ENCODE data around the gene BGN. TPM values are rescaled to one million over a fixed set of nuclear protein-coding genes. Genes with fewer than 3 reads are reported as not detected.

BGN gene
- total and polyA plus RNA-seq, 4 experiments from 2014 or later: not detected

GRCh38 chrX:153475751-153476281 is 19.0 kb upstream of the BGN start:
- no peaks in the 10 kb centered on the region for H3K27me3 Mint-ChIP-seq
- Histone ChIP-seq H3K4me3 (ENCODE audit: low read length in 2 of 2) (no peak overlapping the region), H3K27ac (ENCODE audit: low read depth, low read length) (no peak overlapping the region), H3K4me1 (ENCODE audit: insufficient read depth, low read length) (peaks cover 19% of the 10 kb centered on the region), H3K36me3 (ENCODE audit: insufficient read depth, low read length) (no peaks in the 10 kb centered on the region), H3K27me3 (ENCODE audit: insufficient read depth, low read length) (no peaks in the 10 kb centered on the region), H3K9me3 (ENCODE audit: control insufficient read depth in 1 of 2, low read length in 2 of 2) (no peaks in the 10 kb centered on the region)
- DNase-seq: no peak
- H3K36me3 Mint-ChIP-seq: no peaks in the 10 kb centered on the region
- no peak overlapping the region for H3K27ac Mint-ChIP-seq
- intact Hi-C loops (cut with micrococcal nuclease): no loop called here
- ChIA-PET POLR2A (ENCODE audit: partially characterized antibody) (no interaction called here), CTCF (ENCODE audit: partially characterized antibody) (interaction anchor here (7.2 kb wide), 1 partner anchor 31 kb away, joined by 63 read pairs; no protein-coding TSS in a partner anchor)
- no peaks in the 10 kb centered on the region for H3K9me3 Mint-ChIP-seq
- H3K4me3 Mint-ChIP-seq: peak overlapping the region in 4 of 8 donors; percentile 38 to 42 (median 39)
- peaks cover 2 to 10% (median 7%) of the 10 kb centered on the region in 4 donors for H3K4me1 Mint-ChIP-seq

GRCh38 chrX:153476666-153477363 is 18.0 kb upstream of the BGN start:
- ChIA-PET CTCF (ENCODE audit: partially characterized antibody) (interaction anchor here (7.2 kb wide), 1 partner anchor 30 kb away, joined by 63 read pairs; no protein-coding TSS in a partner anchor), POLR2A (ENCODE audit: partially characterized antibody) (no interaction called here)
- no peaks in the 10 kb centered on the region for H3K36me3 ChIP-seq (ENCODE audit: insufficient read depth, low read length)
- H3K4me1 Mint-ChIP-seq: peaks cover 2 to 8% (median 4%) of the 10 kb centered on the region in 4 donors
- no peaks in the 10 kb centered on the region for H3K9me3 Mint-ChIP-seq
- no peak overlapping the region for H3K4me3 Mint-ChIP-seq
- no peak overlapping the region for H3K27ac Mint-ChIP-seq
- no peaks in the 10 kb centered on the region for H3K9me3 ChIP-seq (ENCODE audit: control insufficient read depth in 1 of 2, low read length in 2 of 2)
- H3K27me3 ChIP-seq (ENCODE audit: insufficient read depth, low read length): no peaks in the 10 kb centered on the region
- intact Hi-C loops (cut with micrococcal nuclease): no loop called here
- DNase-seq: no peak
- peaks cover 11% of the 10 kb centered on the region for H3K4me1 ChIP-seq (ENCODE audit: insufficient read depth, low read length)
- no peak overlapping the region for H3K4me3 ChIP-seq (ENCODE audit: low read length in 2 of 2)
- no peaks in the 10 kb centered on the region for H3K36me3 Mint-ChIP-seq
- no peaks in the 10 kb centered on the region for H3K27me3 Mint-ChIP-seq
- H3K27ac ChIP-seq (ENCODE audit: low read depth, low read length): no peak overlapping the region

GRCh38 chrX:153477364-153477857 is 17.4 kb upstream of the BGN start:
- no peak overlapping the region for H3K4me3 Mint-ChIP-seq
- intact Hi-C loops (cut with micrococcal nuclease): no loop called here

GRCh38 chrX:153477901-153478300 is 16.9 kb upstream of the BGN start:
- H3K27ac Mint-ChIP-seq: no peak overlapping the region
- ChIA-PET CTCF (ENCODE audit: partially characterized antibody) (no interaction called here), POLR2A (ENCODE audit: partially characterized antibody) (no interaction called here)
- Histone ChIP-seq H3K4me1 (ENCODE audit: insufficient read depth, low read length) (peaks cover 11% of the 10 kb centered on the region), H3K27ac (ENCODE audit: low read depth, low read length) (no peak overlapping the region), H3K36me3 (ENCODE audit: insufficient read depth, low read length) (no peaks in the 10 kb centered on the region), H3K9me3 (ENCODE audit: control insufficient read depth in 1 of 2, low read length in 2 of 2) (no peaks in the 10 kb centered on the region), H3K4me3 (ENCODE audit: low read length in 2 of 2) (no peak overlapping the region), H3K27me3 (ENCODE audit: insufficient read depth, low read length) (no peaks in the 10 kb centered on the region)
- H3K4me3 Mint-ChIP-seq: peak overlapping the region in 1 of 8 donors; percentile 15
- no peaks in the 10 kb centered on the region for H3K27me3 Mint-ChIP-seq
- peaks cover 2 to 8% (median 4%) of the 10 kb centered on the region in 4 donors for H3K4me1 Mint-ChIP-seq
- DNase-seq: no peak
- no peaks in the 10 kb centered on the region for H3K9me3 Mint-ChIP-seq
- intact Hi-C loops (cut with micrococcal nuclease): no loop called here
- H3K36me3 Mint-ChIP-seq: no peaks in the 10 kb centered on the region

More at GRCh38 chrX:153477364-153477857, 17.4 kb upstream of the BGN start:
- no peaks in the 10 kb centered on the region for H3K9me3 ChIP-seq (ENCODE audit: control insufficient read depth in 1 of 2, low read length in 2 of 2)
- DNase-seq: no peak
- no peak overlapping the region for H3K27ac Mint-ChIP-seq
- H3K4me3 ChIP-seq (ENCODE audit: low read length in 2 of 2): no peak overlapping the region
- H3K36me3 Mint-ChIP-seq: no peaks in the 10 kb centered on the region
- no peaks in the 10 kb centered on the region for H3K27me3 ChIP-seq (ENCODE audit: insufficient read depth, low read length)
- ChIA-PET CTCF (ENCODE audit: partially characterized antibody) (interaction anchor here (7.2 kb wide), 1 partner anchor 29 kb away, joined by 63 read pairs; no protein-coding TSS in a partner anchor), POLR2A (ENCODE audit: partially characterized antibody) (no interaction called here)
- peaks cover 11% of the 10 kb centered on the region for H3K4me1 ChIP-seq (ENCODE audit: insufficient read depth, low read length)
- H3K9me3 Mint-ChIP-seq: no peaks in the 10 kb centered on the region
- H3K27ac ChIP-seq (ENCODE audit: low read depth, low read length): no peak overlapping the region
- H3K36me3 ChIP-seq (ENCODE audit: insufficient read depth, low read length): no peaks in the 10 kb centered on the region
- no peaks in the 10 kb centered on the region for H3K27me3 Mint-ChIP-seq
- peaks cover 2 to 8% (median 4%) of the 10 kb centered on the region in 4 donors for H3K4me1 Mint-ChIP-seq

DNA sequence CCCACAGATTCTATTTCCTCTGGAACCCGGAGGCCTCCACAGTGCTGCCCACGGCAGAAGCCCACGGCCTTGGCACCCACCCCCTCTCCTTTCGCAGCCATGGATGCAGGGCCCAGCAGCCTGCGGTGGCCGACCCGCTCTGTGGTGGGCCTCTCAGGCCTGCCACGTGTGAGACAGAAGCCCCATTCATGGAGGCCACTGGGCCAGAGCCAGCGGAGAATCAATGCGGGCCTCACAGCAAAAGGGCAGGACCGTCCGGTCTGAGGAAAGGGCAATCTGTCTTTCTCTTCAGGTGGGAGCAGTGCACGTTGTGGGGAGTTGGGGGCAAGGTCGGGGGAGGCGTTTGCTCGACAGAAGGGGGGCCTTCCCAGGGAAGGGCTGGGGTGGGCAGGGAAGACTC is 16.0 kb upstream of the BGN start:
- CTCF ChIA-PET (ENCODE audit: partially characterized antibody): no interaction called here
- no peaks in the 10 kb centered on the region for H3K36me3 ChIP-seq (ENCODE audit: insufficient read depth, low read length)
- intact Hi-C loops (cut with micrococcal nuclease): no loop called here

DNA sequence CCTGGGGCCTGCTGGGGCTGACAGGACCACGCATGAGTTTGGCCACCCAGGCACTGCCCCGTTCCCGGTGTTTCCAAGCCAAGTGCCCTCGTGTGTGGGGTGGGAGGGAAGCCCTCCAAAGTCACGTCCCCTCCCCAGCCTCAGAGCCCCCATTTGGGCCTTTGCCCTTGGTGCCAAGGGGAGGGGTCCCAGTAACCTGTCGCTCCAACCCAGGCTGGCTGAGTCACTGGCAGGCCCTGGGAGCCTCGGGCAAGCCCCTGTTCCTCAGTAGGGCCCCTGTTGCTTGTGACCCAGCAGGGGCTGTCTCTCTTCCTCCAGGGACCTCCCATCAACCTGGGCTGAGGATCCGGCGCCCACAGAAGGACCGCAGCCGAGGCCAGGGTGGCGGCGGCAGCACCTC is 13.7 kb upstream of the BGN start:
- POLR2A ChIA-PET (ENCODE audit: partially characterized antibody): no interaction called here
- no peak overlapping the region for H3K4me3 Mint-ChIP-seq

More for the DNA sequence above, 16.0 kb upstream of the BGN start:
- Mint-ChIP-seq H3K36me3 (no peaks in the 10 kb centered on the region), H3K4me1 (peaks cover 2 to 4% (median 3%) of the 10 kb centered on the region in 4 donors), H3K27ac (no peak overlapping the region), H3K27me3 (no peaks in the 10 kb centered on the region), H3K4me3 (no peak overlapping the region), H3K9me3 (no peaks in the 10 kb centered on the region)
- POLR2A ChIA-PET (ENCODE audit: partially characterized antibody): no interaction called here
- H3K4me1 ChIP-seq (ENCODE audit: insufficient read depth, low read length): peaks cover 11% of the 10 kb centered on the region
- DNase-seq: no peak
- no peak overlapping the region for H3K27ac ChIP-seq (ENCODE audit: low read depth, low read length)
- no peak overlapping the region for H3K4me3 ChIP-seq (ENCODE audit: low read length in 2 of 2)
- H3K9me3 ChIP-seq (ENCODE audit: control insufficient read depth in 1 of 2, low read length in 2 of 2): no peaks in the 10 kb centered on the region
- H3K27me3 ChIP-seq (ENCODE audit: insufficient read depth, low read length): no peaks in the 10 kb centered on the region

DNA sequence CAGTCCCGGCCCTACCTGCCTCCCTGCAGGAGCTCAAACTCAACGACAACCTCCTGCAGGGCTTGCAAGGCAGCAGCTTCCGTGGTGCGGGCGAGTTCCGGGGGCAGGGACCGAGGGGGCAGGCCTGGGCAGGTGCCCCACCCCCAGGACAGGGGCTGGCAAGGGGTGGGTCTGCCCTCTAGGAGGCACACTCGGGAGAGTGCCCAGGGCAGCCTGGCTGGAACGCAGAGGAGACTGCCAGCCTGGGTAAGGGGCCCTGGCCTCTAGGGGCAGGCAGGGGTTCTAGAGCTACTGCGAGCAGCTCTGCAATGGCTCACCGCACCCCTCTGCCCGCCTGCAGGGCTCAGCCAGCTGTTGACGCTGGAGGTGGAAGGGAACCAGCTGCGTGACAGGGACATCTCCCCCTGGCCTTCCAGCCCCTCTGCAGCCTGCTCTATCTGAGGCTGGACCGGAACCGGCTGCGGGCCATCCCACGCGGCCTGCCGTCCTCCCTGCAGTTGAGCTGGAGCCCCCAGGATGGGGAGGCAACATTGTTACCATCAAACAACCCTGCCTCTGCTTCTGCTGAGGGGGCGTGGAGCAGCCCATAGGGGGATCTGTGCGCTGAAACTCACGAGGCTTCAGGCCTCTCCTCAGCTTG is 12.3 kb upstream of the BGN start:
- no peak for DNase-seq
- CTCF ChIA-PET (ENCODE audit: partially characterized antibody): no interaction called here
- H3K36me3 Mint-ChIP-seq: no peaks in the 10 kb centered on the region
- no peaks in the 10 kb centered on the region for H3K9me3 ChIP-seq (ENCODE audit: control insufficient read depth in 1 of 2, low read length in 2 of 2)
- POLR2A ChIA-PET (ENCODE audit: partially characterized antibody): no interaction called here
- H3K27ac Mint-ChIP-seq: no peak overlapping the region
- H3K4me3 ChIP-seq (ENCODE audit: low read length in 2 of 2): no peak overlapping the region
- no peaks in the 10 kb centered on the region for H3K27me3 Mint-ChIP-seq
- no peaks in the 10 kb centered on the region for H3K9me3 Mint-ChIP-seq
- H3K27me3 ChIP-seq (ENCODE audit: insufficient read depth, low read length): no peaks in the 10 kb centered on the region
- intact Hi-C loops (cut with micrococcal nuclease): no loop called here
- H3K27ac ChIP-seq (ENCODE audit: low read depth, low read length): no peak overlapping the region
- H3K4me1 ChIP-seq (ENCODE audit: insufficient read depth, low read length): no peaks in the 10 kb centered on the region
- no peak overlapping the region for H3K4me3 Mint-ChIP-seq
- H3K4me1 Mint-ChIP-seq: no peaks in the 10 kb centered on the region
- H3K36me3 ChIP-seq (ENCODE audit: insufficient read depth, low read length): no peaks in the 10 kb centered on the region

More for the DNA sequence above, 13.7 kb upstream of the BGN start:
- no peaks in the 10 kb centered on the region for H3K36me3 ChIP-seq (ENCODE audit: insufficient read depth, low read length)
- H3K36me3 Mint-ChIP-seq: no peaks in the 10 kb centered on the region
- H3K9me3 Mint-ChIP-seq: no peaks in the 10 kb centered on the region
- H3K27me3 Mint-ChIP-seq: no peaks in the 10 kb centered on the region
- DNase-seq: no peak
- no peaks in the 10 kb centered on the region for H3K9me3 ChIP-seq (ENCODE audit: control insufficient read depth in 1 of 2, low read length in 2 of 2)
- intact Hi-C loops (cut with micrococcal nuclease): no loop called here
- H3K4me1 Mint-ChIP-seq: peaks cover 0 to 2% (median 0%) of the 10 kb centered on the region in 4 donors
- H3K27ac ChIP-seq (ENCODE audit: low read depth, low read length): no peak overlapping the region
- H3K4me1 ChIP-seq (ENCODE audit: insufficient read depth, low read length): no peaks in the 10 kb centered on the region
- H3K27ac Mint-ChIP-seq: no peak overlapping the region
- H3K4me3 ChIP-seq (ENCODE audit: low read length in 2 of 2): no peak overlapping the region
- CTCF ChIA-PET (ENCODE audit: partially characterized antibody): no interaction called here
- H3K27me3 ChIP-seq (ENCODE audit: insufficient read depth, low read length): no peaks in the 10 kb centered on the region

Data from CD4-positive, alpha-beta memory T cell (primary cell).